HG03025 (cell line): ENCODE results near the gene ATP1B3.
"Not testable (repeated sequence)": the region's sequence is repeated elsewhere in the genome, so short reads cannot be mapped to it uniquely, and the experiment has no call there.

Experiments
- ATAC-seq: cut with Tn5 transposase; IDR thresholded peaks from one replicate; pipeline ENCODE4 v1.9.1; 2021; ENCODE audit warnings: mild to moderate bottlenecking, moderate library complexity; ENCODE audit not compliant: unreplicated experiment, low FRiP score

The ATP1B3 gene

GRCh38 chr3:141901914-141902313 lies 25.5 kb downstream of the ATP1B3 start:
- no peak for ATAC-seq

GRCh38 chr3:141904203-141904602 lies 27.8 kb downstream of the ATP1B3 start:
- no peak for ATAC-seq

GRCh38 chr3:141905129-141905528 lies 28.7 kb downstream of the ATP1B3 start:
- ATAC-seq = no peak

GRCh38 chr3:141909408-141909807 lies 33.0 kb downstream of the ATP1B3 start:
- no peak for ATAC-seq

- ATAC-seq = not testable (repeated sequence)
Observed at GRCh38 chr3:141909986-141910385, 33.5 kb downstream of the ATP1B3 start.

- no peak for ATAC-seq
Observed at GRCh38 chr3:141913150-141913811, 36.8 kb downstream of the ATP1B3 start.

- no peak for ATAC-seq
Observed at GRCh38 chr3:141914311-141914710, 37.9 kb downstream of the ATP1B3 start.

- no peak for ATAC-seq
Observed at GRCh38 chr3:141915016-141915415, 38.6 kb downstream of the ATP1B3 start.

- no peak for ATAC-seq
Observed at GRCh38 chr3:141915766-141916165, 39.3 kb downstream of the ATP1B3 start.

GRCh38 chr3:141920701-141921100 lies 44.3 kb downstream of the ATP1B3 start:
- ATAC-seq = no peak

- no peak for ATAC-seq
Observed at GRCh38 chr3:141921316-141921715, 44.9 kb downstream of the ATP1B3 start.

- not testable (repeated sequence) for ATAC-seq
Observed at GRCh38 chr3:141925677-141926076, 49.2 kb downstream of the ATP1B3 start.

- ATAC-seq = no peak
Observed at GRCh38 chr3:141926929-141927328, 50.5 kb downstream of the ATP1B3 start.

- ATAC-seq = no peak
Observed at GRCh38 chr3:141928631-141929270, 52.3 kb downstream of the ATP1B3 start.

- ATAC-seq = no peak
Observed at GRCh38 chr3:141929341-141929995, 53.0 kb downstream of the ATP1B3 start.

GRCh38 chr3:141930801-141931200 lies 54.4 kb downstream of the ATP1B3 start:
- no peak for ATAC-seq

GRCh38 chr3:141933421-141934300 lies 57.2 kb downstream of the ATP1B3 start:
- ATAC-seq = no peak

GRCh38 chr3:141934354-141934753 lies 57.9 kb downstream of the ATP1B3 start:
- ATAC-seq = no peak

- ATAC-seq = no peak
Observed at GRCh38 chr3:141938011-141938500, 61.6 kb downstream of the ATP1B3 start.

GRCh38 chr3:141939759-141940158 lies 63.3 kb downstream of the ATP1B3 start:
- ATAC-seq = no peak
